ENCODE data around the gene RSBN1. TPM values are rescaled to one million over a fixed set of nuclear protein-coding genes. Genes with fewer than 3 reads are reported as not detected.

Gene RSBN1
- total and polyA plus RNA-seq, 10 of the 15 experiments (the other 5 are each of a cell fraction or from before 2014, with no cell fraction given) = 2.9 to 26.8 (median 11.5) TPM

DNA sequence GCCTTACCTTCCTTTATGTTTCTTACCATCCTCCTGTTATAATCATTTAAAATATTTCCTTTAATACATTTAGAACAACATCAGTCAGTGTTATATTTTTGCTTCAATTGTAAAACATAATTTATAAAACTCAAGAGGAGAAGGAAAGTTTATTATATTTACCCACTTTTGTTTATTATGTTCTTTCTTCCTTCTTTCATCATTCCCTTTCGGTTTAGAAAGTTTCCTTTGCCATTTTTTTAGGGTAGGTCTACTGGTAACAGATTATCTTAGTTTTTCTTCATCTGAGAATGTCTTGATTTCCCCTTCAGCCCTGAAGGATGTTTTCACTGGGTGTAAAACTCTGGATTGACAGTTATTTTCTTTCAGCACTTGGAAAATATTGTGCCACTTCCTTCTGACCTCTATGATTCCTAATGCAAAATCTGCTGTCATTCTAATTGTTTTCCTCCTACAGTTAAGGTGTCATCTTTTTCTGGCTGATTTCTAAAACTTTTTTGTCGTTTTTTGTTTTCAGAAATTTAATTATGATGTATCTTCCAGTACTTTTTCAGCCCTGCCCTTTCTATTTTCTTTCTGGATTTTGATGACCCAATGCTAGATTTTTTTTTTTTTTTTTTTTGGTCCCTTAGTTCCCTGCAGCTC, 34.2 kb upstream of the RSBN1 start (continued):
- TF ChIP-seq, protein P1, sequence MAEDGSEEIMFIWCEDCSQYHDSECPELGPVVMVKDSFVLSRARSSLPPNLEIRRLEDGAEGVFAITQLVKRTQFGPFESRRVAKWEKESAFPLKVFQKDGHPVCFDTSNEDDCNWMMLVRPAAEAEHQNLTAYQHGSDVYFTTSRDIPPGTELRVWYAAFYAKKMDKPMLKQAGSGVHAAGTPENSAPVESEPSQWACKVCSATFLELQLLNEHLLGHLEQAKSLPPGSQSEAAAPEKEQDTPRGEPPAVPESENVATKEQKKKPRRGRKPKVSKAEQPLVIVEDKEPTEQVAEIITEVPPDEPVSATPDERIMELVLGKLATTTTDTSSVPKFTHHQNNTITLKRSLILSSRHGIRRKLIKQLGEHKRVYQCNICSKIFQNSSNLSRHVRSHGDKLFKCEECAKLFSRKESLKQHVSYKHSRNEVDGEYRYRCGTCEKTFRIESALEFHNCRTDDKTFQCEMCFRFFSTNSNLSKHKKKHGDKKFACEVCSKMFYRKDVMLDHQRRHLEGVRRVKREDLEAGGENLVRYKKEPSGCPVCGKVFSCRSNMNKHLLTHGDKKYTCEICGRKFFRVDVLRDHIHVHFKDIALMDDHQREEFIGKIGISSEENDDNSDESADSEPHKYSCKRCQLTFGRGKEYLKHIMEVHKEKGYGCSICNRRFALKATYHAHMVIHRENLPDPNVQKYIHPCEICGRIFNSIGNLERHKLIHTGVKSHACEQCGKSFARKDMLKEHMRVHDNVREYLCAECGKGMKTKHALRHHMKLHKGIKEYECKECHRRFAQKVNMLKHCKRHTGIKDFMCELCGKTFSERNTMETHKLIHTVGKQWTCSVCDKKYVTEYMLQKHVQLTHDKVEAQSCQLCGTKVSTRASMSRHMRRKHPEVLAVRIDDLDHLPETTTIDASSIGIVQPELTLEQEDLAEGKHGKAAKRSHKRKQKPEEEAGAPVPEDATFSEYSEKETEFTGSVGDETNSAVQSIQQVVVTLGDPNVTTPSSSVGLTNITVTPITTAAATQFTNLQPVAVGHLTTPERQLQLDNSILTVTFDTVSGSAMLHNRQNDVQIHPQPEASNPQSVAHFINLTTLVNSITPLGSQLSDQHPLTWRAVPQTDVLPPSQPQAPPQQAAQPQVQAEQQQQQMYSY (CRISPR knock-in tag; IDR thresholded peaks at IDR 0.05) = no peak
- TF ChIP-seq IRF3 (IDR thresholded peaks at IDR 0.05) (no peak), CEBPZ (IDR thresholded peaks at IDR 0.05; ENCODE audit: low read depth, low read length) (no peak), NBN (IDR thresholded peaks at IDR 0.05) (0 out of 2 replicates have a peak, but pooled peaks have one; percentile 31), DPF2 (IDR thresholded peaks at IDR 0.05) (no peak)
- TF ChIP-seq, protein P2, sequence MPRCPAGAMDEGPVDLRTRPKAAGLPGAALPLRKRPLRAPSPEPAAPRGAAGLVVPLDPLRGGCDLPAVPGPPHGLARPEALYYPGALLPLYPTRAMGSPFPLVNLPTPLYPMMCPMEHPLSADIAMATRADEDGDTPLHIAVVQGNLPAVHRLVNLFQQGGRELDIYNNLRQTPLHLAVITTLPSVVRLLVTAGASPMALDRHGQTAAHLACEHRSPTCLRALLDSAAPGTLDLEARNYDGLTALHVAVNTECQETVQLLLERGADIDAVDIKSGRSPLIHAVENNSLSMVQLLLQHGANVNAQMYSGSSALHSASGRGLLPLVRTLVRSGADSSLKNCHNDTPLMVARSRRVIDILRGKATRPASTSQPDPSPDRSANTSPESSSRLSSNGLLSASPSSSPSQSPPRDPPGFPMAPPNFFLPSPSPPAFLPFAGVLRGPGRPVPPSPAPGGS (IDR thresholded peaks at IDR 0.05; ENCODE audit: borderline replicate concordance, insufficient read depth, low read depth, low read length, poor library complexity, severe bottlenecking) = no peak

Measured in GM12878 (cell line).